Thyroid gland (tissue), 4 donors: ENCODE results near the gene ECSCR. TPM values are rescaled to one million over a fixed set of nuclear protein-coding genes. Genes with fewer than 3 reads are reported as not detected.
A peak's percentile ranks its signal among the peaks of the same experiment; 100 is the strongest.

Experiments used
- DNase-seq, 2 donors: peaks; one replicate each; pipeline ENCODE4 v3.0.0-alpha.2; 2019
- H3K27ac ChIP-seq, 3 donors: fragments of 200-600 bp; sonication (generic); 1 replicate in 2 of 3; 2 replicates in 1 of 3; pipeline ENCODE4 v1.5.1; 2016 to 2019; ENCODE audit warnings: mild to moderate bottlenecking in 1 of 3, moderate library complexity in 1 of 3
- H3K27me3 ChIP-seq: fragments of 200-600 bp; sonication (generic); one replicate; pipeline ENCODE4 v1.5.1; 2019
- H3K36me3 ChIP-seq, 2 donors: fragments of 200-600 bp; sonication (generic); one replicate each; pipeline ENCODE4 v1.5.1; 2016 to 2019
- H3K4me1 ChIP-seq, 2 donors: fragments of 200-600 bp; sonication (generic); one replicate each; pipeline ENCODE4 v1.5.1; 2017 to 2019
- H3K4me3 ChIP-seq, 3 donors: fragments of 200-600 bp; sonication (generic); replicated peaks in 1 of 3; 1 replicate in 2 of 3; 2 replicates in 1 of 3; pipeline ENCODE4 v1.5.1; 2016; ENCODE audit warnings: mild to moderate bottlenecking in 1 of 3
- H3K9me3 ChIP-seq: fragments of 200-600 bp; sonication (generic); one replicate; pipeline ENCODE4 v1.5.1; 2017
- CTCF ChIP-seq, 6 experiments: fragments of 200-600 bp in 3 of 6; fragments of 450-650 bp in 3 of 6; sonication (generic) in 3 of 6; IDR thresholded peaks; one replicate each; pipeline ENCODE4 v1.5.1; 2016 to 2019; ENCODE audit warnings: antibody characterized with exemption in 6 of 6, mild to moderate bottlenecking in 2 of 6, inconsistent platforms in 1 of 6, moderate library complexity in 1 of 6
- POLR2A ChIP-seq, 2 donors: fragments of 450-650 bp; IDR thresholded peaks; one replicate each; pipeline ENCODE4 v1.6.1; 2017; ENCODE audit warnings: antibody characterized with exemption in 2 of 2, mild to moderate bottlenecking in 2 of 2, moderate library complexity in 1 of 2
- WGBS, 2 donors: methylation state at CpG; one replicate each; pipeline ENCODE4 v1.1.5; 2017; 5-methylcytosine and 5-hydroxymethylcytosine counted together
- intact Hi-C: fragments of 100-400 bp; cut with DNase I; formaldehyde crosslinking; loops from one replicate; pipeline ENCODE4 v1.15.1; 2023
- total RNA-seq, 4 donors: library from RNA; depleted of rRNA; stranded (reverse); fragments of >200 nt; gene quantifications; one replicate each; pipeline ENCODE4 v1.2.3, GENCODE V29; 2016

The ECSCR gene
- total RNA-seq, 4 donors from 2014 or later, result 26.7 to 46.2 (median 31.4) TPM

GRCh38 chr5:139439013-139439903 lies 23.3 kb downstream of the ECSCR start, which contains the start of gene DNAJC18:
Gene DNAJC18 (minus strand): TSS chr5:139439525. CDS start chr5:139439445, 80 bp downstream.
- no peaks in the 10 kb centered on the region for H3K27me3 ChIP-seq
- H3K9me3 ChIP-seq, result no peaks in the 10 kb centered on the region
- peaks cover 4 to 6% of the 10 kb centered on the region in 2 donors for H3K4me1 ChIP-seq
- TF ChIP-seq CTCF (IDR thresholded peaks at IDR 0.05) (no peak), POLR2A (IDR thresholded peaks at IDR 0.05) (peak in 1 of 2 donors; percentile 76)
- DNase-seq, result peak; percentile 94 to 97
- peak within 1 kb of the TSS; percentile 36 to 60 (median 47) for H3K4me3 ChIP-seq
- H3K27ac ChIP-seq, result peak within 1 kb of the TSS; percentile 85 to 96 (median 92)
- intact Hi-C loops, result no loop called here
- H3K36me3 ChIP-seq, result no peaks in the 10 kb centered on the region
- 4 to 7% methylated on average over 22 to 28 of the region's 49 CpGs for WGBS, 2 donors

GRCh38 chr5:139438707-139439012 lies 23.9 kb downstream of the ECSCR start:
- no peak for TF ChIP-seq CTCF (IDR thresholded peaks at IDR 0.05)
- TF ChIP-seq POLR2A (IDR thresholded peaks at IDR 0.05), result no peak
- intact Hi-C loops, result no loop called here

GRCh38 chr5:139435676-139436075 lies 26.9 kb downstream of the ECSCR start:
- TF ChIP-seq POLR2A (IDR thresholded peaks at IDR 0.05) (no peak), CTCF (IDR thresholded peaks at IDR 0.05) (no peak)
- H3K9me3 ChIP-seq, result no peaks in the 10 kb centered on the region
- intact Hi-C loops, result no loop called here
- peaks cover 4 to 6% of the 10 kb centered on the region in 2 donors for H3K4me1 ChIP-seq
- DNase-seq, result no peak
- H3K27me3 ChIP-seq, result no peaks in the 10 kb centered on the region
- H3K4me3 ChIP-seq, result no peak overlapping the region
- 100% methylated on average over 3 of the region's 3 CpGs for WGBS, 2 donors
- H3K27ac ChIP-seq, result no peak overlapping the region
- no peaks in the 10 kb centered on the region for H3K36me3 ChIP-seq

More at GRCh38 chr5:139438707-139439012, 23.9 kb downstream of the ECSCR start:
- Histone ChIP-seq H3K27ac (peak overlapping the region in 2 of 3 donors; percentile 92 to 96), H3K4me1 (peaks cover 4 to 6% of the 10 kb centered on the region in 2 donors), H3K4me3 (peak overlapping the region in 1 of 3 donors; percentile 60), H3K36me3 (no peaks in the 10 kb centered on the region), H3K9me3 (no peaks in the 10 kb centered on the region), H3K27me3 (no peaks in the 10 kb centered on the region)
- no peak for DNase-seq
- WGBS, 2 donors, result 27 to 43% methylated on average over 8 of the region's 8 CpGs

- 92 to 96% methylated on average over 1 of the region's 1 CpG for WGBS, 2 donors
Measured at GRCh38 chr5:139431706-139432105, 30.8 kb downstream of the ECSCR start.

More at GRCh38 chr5:139431706-139432105, 30.8 kb downstream of the ECSCR start:
- no peak overlapping the region for H3K4me3 ChIP-seq
- peaks cover 0 to 5% of the 10 kb centered on the region in 2 donors for H3K36me3 ChIP-seq
- intact Hi-C loops, result no loop called here
- no peak for TF ChIP-seq CTCF (IDR thresholded peaks at IDR 0.05)
- TF ChIP-seq POLR2A (IDR thresholded peaks at IDR 0.05), result no peak
- no peaks in the 10 kb centered on the region for H3K27me3 ChIP-seq
- DNase-seq, result no peak
- H3K27ac ChIP-seq, result no peak overlapping the region
- H3K9me3 ChIP-seq, result no peaks in the 10 kb centered on the region
- no peaks in the 10 kb centered on the region for H3K4me1 ChIP-seq
